Mononuclear cell (primary cell): ENCODE data around the gene PLAC9. TPM values are rescaled to one million over a fixed set of nuclear protein-coding genes. Genes with fewer than 3 reads are reported as not detected.
"Not testable (repeated sequence)": the region's sequence is repeated elsewhere in the genome, so short reads cannot be mapped to it uniquely, and the experiment has no call there.

Experiments
- H3K27me3 ChIP-seq: 2 replicates; pipeline ENCODE4 v1.6.0; 2011; ENCODE audit warnings: low read length, control low read depth; ENCODE audit not compliant: insufficient read depth
- H3K4me1 ChIP-seq: 2 replicates; pipeline ENCODE4 v1.5.1; 2011; ENCODE audit warnings: mild to moderate bottlenecking, low read length, control low read depth; ENCODE audit not compliant: insufficient read depth
- H3K4me3 ChIP-seq: 2 replicates; pipeline ENCODE4 v1.5.1; 2011; ENCODE audit warnings: mild to moderate bottlenecking, low read length, moderate library complexity
- H3K9me3 ChIP-seq: 2 replicates; pipeline ENCODE4 v1.5.1; 2011; ENCODE audit warnings: low read depth, mild to moderate bottlenecking, control low read depth, low read length
- total RNA-seq: library from RNA; depleted of rRNA; stranded (reverse); fragments of >200 nt; gene quantifications from one replicate; pipeline ENCODE4 v1.2.3, GENCODE V29; 2012

PLAC9 gene, protein sequence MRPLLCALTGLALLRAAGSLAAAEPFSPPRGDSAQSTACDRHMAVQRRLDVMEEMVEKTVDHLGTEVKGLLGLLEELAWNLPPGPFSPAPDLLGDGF
- total RNA-seq = not detected

DNA sequence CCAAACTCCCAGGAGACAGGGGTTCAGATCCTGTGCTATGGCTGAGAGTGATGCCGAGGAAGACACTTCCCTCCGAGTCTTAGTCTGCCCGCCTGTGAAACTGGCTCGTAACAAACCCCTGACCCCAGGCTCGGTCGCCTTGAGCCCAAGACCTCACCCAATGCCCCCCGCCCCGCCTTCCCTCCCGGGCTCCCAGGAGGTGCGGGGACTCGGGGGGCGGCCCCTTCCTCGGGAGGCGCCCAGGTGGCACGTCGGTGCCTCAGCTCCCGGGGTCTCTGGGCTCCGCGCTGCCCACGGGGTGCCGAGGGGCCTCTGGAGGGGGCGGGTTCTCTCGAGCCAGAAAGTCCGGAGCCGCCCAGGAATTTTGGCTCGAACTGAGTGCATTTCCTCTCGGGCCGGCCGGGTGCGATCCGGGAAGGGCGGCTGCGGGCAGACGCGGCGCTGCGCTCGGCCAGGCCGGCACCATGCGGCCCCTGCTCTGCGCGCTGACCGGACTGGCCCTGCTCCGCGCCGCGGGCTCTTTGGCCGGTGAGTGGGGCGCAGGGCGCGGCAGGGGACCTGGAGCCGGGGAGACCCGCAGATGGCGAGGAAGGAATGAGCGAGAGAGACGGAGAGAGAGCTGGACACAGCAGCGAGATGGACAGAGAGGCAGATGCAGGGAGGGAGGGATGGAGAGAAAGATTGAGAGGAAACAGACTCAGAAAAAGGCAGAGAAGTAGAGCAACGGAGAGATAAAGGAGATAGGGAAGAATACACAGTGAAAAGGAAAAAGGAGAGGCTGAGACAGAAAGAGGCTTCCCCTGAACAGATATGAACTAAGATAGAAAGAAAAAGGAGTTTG, at the start of gene PLAC9:
TSS of gene PLAC9 (plus strand) at position 432 of the 841 bp plus-strand sequence. CDS start at position 465, 33 bp downstream.
- H3K27me3 ChIP-seq = peaks cover 30% of the 10 kb centered on the region
- H3K9me3 ChIP-seq = no peaks in the 10 kb centered on the region
- no peak within 1 kb of the TSS for H3K4me3 ChIP-seq
- H3K4me1 ChIP-seq = no peaks in the 10 kb centered on the region

DNA sequence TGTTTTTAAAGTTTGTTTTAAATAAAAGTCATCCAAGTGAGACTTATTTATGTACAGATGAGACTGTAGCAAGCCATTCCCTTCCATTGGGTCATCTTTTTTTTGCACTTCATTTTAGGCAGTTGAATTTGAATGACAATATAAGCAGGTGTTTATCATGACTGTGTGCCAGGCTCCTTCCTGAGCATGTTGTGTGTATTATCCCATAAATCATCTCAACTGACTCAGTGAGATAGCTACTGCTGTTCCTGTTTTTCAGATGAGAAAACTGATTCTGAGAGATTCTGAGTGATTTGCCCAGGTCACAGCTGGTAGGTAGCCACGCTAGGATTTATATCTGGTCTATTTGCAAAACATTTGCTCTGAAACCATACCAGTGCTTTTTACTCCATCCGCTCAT, 42.4 kb upstream of the PLAC9 start:
- Histone ChIP-seq H3K27me3 (no peaks in the 10 kb centered on the region), H3K4me1 (no peaks in the 10 kb centered on the region), H3K9me3 (no peaks in the 10 kb centered on the region), H3K4me3 (no peak overlapping the region)

DNA sequence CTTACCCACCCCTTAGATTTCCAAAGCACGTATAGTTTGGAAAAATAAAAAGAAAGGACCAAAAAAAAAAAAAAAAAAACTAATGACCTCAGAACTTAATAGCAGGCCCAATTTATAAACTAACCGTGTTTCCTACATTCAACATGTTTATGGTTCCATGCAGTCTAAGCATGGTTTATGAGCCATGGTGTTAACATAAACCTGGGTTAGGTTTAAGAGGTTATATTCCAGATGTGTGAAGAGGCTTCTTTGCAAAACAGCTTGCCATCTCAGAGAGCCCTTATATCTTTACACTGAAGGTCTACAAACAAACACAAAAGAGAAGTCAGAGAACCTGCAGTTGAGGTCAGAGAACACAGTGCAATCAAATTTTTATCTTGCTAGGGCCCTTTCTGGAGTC, 38.3 kb upstream of the PLAC9 start:
- Histone ChIP-seq H3K4me1 (no peaks in the 10 kb centered on the region), H3K9me3 (no peaks in the 10 kb centered on the region), H3K27me3 (no peaks in the 10 kb centered on the region), H3K4me3 (no peak overlapping the region)

DNA sequence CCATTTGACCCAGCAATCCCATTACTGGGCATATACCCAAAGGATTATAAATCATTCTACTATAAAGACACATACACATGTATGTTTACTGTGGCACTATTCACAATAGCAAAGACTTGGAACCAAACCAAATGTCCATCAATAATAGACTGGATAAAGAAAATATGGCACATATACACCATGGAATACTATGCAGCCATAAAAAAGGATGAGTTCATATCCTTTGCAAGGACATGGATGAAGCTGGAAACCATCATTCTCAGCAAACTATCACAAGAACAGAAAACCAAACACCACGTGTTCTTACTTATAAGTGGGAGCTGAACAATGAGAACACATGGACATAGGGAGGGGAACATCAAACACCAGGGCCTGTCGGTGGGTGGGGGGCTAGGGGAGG, 34.3 kb upstream of the PLAC9 start:
- not testable (repeated sequence) for H3K27me3 ChIP-seq, H3K9me3 ChIP-seq

DNA sequence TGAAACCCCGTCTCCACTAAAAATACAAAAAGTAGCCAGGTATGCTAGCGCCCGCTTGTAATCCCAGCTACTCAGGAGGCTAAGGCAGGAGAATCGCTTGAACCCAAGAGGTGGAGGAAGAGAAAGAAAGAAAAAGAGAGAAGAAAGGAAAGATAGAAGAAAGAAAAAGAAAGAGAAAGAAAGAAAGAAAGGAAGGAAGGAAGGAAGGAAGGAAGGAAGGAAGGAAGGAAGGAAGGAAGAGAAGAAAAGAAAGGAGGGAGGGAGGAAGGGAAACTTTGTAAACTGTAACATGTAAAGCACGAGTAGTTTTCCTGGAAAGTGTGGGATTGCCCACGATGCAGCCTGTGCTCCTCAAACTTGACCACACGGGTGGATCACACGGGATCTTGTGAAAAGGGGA, 33.2 kb upstream of the PLAC9 start:
- not testable (repeated sequence) for H3K4me3 ChIP-seq, H3K4me1 ChIP-seq, H3K9me3 ChIP-seq, H3K27me3 ChIP-seq

More for the DNA sequence above, 34.3 kb upstream of the PLAC9 start:
- H3K4me3 ChIP-seq, H3K4me1 ChIP-seq: not testable (repeated sequence)

DNA sequence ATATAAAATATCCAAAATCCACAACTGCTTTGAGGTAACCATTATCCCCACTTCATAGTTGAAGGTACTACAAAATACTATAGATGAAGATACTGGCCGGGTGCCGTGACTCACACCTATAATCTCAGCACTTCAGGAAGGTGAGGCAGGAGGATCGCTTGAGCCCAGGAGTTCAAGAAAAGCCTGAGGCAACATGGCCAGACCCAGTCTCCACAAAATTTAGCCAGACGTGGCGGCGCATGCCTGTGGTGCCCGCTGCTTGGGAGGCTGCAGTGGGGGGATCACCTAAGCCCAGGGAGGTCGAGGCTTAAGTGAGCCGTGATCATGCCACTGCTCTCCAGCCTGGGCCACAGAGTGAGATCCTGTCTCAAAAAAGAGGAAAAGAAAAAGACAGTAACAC, 32.4 kb upstream of the PLAC9 start:
- Histone ChIP-seq H3K4me3 (no peak overlapping the region), H3K4me1 (no peaks in the 10 kb centered on the region), H3K27me3 (no peaks in the 10 kb centered on the region), H3K9me3 (no peaks in the 10 kb centered on the region)

DNA sequence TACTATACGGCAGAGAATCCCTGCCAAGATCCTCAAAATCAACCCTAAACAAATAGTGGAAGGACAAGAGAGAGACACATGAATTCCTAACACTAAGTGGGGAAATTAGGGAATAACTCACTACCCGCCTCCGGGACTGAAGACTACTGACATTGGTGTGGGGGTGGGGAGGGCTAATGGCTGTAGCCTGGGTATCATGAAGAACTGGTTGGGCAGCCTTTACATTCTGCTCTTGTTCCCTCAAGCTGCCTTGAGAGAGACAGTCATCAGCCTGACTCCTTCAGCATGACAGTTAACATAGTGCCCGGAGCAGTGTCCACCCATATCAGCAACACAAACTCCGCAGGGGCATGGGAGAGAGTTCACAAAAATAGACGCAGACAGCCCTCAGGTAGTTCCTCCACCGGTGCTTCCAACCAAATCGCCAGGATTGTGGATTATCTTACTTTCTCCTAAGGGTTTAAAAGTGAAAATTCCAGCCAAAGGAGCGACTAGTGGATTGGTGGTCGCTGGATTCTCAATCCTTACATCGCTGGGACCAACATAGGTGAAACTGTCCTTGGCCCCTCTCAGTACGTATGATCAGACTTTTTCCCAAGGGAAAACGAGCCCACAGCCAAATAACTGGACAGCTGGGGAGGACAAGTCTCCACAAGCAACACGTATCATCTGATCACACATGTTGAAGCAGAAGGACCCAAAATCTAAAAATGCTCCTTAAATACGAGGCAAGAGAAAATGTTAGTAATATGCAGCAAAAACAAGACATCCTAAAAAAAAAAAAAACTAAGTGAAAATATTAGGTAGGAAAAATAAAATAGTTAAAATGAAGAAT, 31.5 kb upstream of the PLAC9 start:
- no peaks in the 10 kb centered on the region for H3K27me3 ChIP-seq
- H3K9me3 ChIP-seq = no peaks in the 10 kb centered on the region
- H3K4me1 ChIP-seq = no peaks in the 10 kb centered on the region
- H3K4me3 ChIP-seq = no peak overlapping the region

DNA sequence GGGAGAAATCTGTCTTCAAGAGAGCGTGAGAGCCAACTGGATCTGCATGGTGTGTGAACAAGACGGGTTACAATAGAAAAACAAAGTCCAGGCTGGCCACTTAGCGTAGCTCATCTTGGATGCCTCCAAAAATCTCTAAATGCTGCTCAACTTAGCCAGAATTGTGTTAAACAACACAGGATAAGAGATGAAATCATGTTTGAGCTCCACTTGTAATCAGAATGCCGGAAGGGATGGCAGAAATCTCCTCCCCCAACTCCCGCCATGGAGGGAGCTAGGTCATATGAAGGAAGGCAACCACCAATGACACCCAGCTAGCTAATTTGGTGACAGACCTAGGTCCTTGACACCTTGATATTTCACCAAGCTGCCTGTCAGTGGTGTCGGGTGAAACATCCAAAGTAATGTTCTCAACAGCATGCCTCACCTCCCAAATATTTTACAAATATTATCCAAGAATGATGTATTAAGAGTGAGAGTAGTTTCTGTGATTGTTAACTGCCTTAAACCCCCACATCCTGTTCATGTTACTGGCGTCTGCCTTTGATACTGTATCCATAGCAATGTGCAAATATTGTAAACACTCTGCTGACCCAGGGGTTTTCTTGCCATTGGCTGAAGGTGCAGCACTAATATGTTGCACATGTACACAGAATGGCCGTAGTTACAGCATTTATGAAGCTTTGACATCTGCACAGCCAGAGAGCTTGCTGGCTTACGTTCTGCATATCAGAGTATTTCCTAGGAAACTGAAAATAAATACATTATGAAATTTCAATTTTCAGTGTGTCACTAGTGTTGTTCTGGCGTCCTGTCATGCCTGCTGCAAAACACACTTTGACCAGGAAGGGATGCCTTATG, 28.2 kb upstream of the PLAC9 start:
- Histone ChIP-seq H3K27me3 (no peaks in the 10 kb centered on the region), H3K9me3 (no peaks in the 10 kb centered on the region), H3K4me3 (no peak overlapping the region)

DNA sequence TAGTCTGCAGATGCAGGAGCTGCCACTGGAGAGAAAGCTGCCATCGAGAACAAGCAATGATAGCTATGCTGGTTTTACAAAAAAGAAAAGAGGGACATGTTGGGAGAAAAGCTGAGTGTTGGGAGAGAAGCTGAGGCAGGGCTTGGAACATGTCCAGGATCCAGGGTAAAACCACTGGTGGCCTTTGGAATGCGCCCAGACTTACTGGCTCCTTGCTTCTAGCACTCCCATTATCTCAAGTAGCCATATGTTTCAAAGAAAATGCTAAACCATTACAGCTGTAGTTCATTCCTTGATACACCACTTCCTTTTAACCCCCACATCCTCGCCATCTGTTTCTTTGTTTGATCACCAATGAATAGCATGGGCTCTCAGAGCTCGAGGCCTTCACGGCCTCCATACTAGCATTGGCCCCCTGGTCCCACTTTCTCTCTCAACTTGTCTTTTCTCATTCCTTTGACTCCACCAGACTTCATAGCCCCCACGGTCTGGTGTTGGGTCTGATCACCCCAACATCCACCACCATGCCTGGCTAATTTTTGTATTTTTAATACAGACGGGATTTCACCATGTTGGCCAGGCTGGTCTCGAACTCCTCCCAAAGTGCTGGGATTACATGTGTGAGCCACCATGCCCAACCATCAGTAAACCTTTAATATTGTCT, 23.8 kb upstream of the PLAC9 start:
- Histone ChIP-seq H3K4me3 (no peak overlapping the region), H3K4me1 (no peaks in the 10 kb centered on the region), H3K27me3 (no peaks in the 10 kb centered on the region), H3K9me3 (no peaks in the 10 kb centered on the region)

More for the DNA sequence above, 28.2 kb upstream of the PLAC9 start:
- no peaks in the 10 kb centered on the region for H3K4me1 ChIP-seq

DNA sequence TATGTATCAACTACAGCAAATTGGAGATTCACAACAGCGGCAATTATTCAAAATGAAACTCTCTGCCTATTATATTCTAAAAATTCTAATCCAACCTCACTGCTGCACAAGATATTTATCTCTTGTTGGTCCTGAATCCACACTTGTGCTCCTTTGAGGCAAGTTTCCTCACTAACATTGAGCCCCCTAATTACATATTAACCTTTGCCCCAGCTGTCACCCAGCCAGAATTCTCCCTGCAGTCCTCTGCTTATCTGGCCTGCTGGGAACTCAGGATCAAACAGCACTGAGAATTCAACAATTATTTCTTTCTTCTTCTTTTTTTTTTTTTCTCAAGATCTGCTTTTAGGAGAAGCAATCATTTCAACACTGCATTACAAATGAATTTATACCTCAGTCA, 21.5 kb upstream of the PLAC9 start:
- Histone ChIP-seq H3K4me3 (no peak overlapping the region), H3K27me3 (no peaks in the 10 kb centered on the region), H3K4me1 (no peaks in the 10 kb centered on the region), H3K9me3 (no peaks in the 10 kb centered on the region)

DNA sequence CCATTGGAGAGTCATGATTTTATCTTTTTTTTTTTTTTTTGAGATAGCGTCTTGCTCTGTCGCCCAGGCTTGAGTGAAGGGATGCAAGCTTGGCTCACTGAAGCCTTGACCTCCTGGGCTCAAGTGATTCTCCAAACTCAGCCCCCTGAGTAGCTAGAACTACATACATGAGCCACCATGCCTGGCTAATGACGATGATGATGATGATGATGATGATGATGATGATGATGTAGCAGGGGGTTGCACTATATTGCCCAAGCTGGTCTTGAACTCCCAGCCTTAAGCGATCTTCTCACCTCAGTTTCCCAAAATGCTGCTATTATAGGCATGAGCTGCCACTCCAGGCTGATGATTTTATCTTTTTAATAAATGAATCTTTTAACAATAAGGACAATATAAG, 13.9 kb upstream of the PLAC9 start:
- H3K4me1 ChIP-seq = no peaks in the 10 kb centered on the region
- H3K9me3 ChIP-seq = no peaks in the 10 kb centered on the region
- no peaks in the 10 kb centered on the region for H3K27me3 ChIP-seq
- no peak overlapping the region for H3K4me3 ChIP-seq

DNA sequence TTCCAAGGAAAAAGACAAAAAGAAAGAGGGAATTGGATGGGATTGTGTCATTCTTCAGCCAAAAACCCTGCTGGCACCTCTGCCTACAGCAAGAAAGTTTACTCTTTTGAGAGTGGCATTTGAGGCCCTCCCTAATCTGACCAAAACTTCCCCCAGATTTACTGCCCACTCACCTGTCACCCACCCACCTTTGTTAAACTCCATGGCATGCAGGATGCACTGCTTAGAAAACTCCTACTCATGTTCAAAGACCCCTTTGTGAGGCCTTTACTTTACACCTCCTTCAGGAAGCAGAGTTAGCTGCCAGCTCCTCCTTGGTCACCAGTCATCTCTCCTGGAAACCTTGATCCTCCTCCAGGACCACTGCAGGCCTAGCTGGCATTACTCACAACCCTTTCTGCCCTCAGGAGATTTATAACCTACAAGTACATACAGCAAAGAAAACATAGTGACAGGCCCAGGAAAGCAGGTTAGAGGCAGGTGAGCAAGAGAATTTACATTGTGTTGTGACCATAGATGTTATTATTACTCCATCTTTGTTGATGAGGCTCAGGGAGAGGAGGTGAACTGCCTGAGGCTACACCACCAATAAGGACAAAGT, 10.3 kb upstream of the PLAC9 start:
- H3K27me3 ChIP-seq = no peaks in the 10 kb centered on the region
- H3K4me3 ChIP-seq = no peak overlapping the region
- no peaks in the 10 kb centered on the region for H3K9me3 ChIP-seq
- H3K4me1 ChIP-seq = no peaks in the 10 kb centered on the region

DNA sequence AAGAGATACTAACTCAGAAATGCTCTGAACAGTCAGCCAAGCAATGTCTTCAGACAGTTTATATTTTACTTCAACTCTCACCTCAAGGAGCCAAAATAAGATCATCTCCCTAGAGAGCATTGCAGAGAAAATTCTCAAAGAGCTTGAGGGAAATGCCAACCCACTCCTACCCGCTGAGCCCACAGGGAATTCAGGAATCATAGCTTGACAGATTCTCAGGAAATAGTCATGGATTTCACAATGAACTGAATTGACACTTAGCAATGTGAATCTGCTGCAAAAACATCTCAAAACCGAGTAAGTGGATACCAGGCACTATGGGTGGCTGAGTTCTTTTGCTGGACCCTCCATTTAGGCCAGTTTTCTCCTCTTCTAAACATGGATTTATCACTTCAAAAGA, 9.8 kb upstream of the PLAC9 start:
- no peaks in the 10 kb centered on the region for H3K4me1 ChIP-seq
- H3K9me3 ChIP-seq = no peaks in the 10 kb centered on the region
- H3K4me3 ChIP-seq = no peak overlapping the region
- H3K27me3 ChIP-seq = no peaks in the 10 kb centered on the region

DNA sequence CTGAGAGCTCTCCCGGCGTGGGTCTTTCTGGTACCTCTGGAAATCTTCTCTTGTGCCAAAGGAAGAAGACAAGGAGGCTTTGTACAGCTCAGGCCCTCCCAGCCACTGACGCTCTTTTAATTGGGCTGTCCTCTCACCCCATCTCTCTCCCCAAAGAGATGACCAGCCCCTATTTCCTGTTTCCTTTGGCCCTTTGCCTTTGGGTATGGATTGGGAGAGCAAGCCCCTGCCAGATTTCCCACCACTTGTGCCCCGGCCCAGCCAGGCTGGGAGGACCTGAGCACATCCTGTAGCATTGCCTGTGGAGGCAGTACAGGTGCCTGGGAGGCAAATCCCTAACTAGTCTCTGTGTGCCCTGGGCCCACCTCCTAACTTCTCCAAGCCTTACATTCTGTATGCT, 5.7 kb upstream of the PLAC9 start:
- Histone ChIP-seq H3K4me3 (no peak overlapping the region), H3K4me1 (no peaks in the 10 kb centered on the region), H3K27me3 (peaks cover 8% of the 10 kb centered on the region)

More for the DNA sequence above, 5.7 kb upstream of the PLAC9 start:
- H3K9me3 ChIP-seq = no peaks in the 10 kb centered on the region
